ENCODE results near the gene TBC1D1.

The TBC1D1 gene

DNA sequence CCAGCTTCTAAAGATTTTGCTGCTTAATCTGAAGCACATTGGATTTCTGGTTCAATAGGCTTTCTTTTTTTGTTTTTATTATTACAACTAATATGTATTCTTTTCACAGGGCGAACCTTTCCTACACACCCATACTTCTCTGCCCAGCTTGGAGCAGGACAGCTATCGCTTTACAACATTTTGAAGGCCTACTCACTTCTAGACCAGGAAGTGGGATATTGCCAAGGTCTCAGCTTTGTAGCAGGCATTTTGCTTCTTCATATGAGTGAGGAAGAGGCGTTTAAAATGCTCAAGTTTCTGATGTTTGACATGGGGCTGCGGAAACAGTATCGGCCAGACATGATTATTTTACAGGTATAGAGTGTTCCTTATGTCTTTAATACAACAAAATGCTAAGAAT, 224.7 kb downstream of the TBC1D1 start:
- in situ Hi-C loops (cut with HindIII; ENCODE audit: low sequenced_read_pairs) = no loop called here

DNA sequence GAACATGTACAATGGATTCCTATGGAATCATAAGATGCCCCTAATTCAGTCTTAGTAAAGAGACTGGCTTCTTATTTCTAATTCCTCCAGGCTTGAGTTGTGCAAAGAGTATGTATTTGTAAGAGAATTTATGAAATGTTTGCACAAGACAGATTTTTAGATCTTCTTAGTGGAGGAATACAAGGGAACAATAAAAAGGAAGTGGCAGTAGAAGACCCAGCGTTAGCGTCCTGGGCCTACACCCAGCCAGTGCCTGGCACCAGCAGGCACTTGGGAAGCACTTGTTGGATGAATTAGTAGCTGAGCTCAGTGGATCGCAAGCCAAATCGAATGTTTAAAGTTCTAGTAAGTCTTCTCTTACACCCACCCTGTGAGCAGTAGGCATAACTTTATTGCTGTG, 226.7 kb downstream of the TBC1D1 start:
- in situ Hi-C loops (cut with HindIII; ENCODE audit: low sequenced_read_pairs) = no loop called here

DNA sequence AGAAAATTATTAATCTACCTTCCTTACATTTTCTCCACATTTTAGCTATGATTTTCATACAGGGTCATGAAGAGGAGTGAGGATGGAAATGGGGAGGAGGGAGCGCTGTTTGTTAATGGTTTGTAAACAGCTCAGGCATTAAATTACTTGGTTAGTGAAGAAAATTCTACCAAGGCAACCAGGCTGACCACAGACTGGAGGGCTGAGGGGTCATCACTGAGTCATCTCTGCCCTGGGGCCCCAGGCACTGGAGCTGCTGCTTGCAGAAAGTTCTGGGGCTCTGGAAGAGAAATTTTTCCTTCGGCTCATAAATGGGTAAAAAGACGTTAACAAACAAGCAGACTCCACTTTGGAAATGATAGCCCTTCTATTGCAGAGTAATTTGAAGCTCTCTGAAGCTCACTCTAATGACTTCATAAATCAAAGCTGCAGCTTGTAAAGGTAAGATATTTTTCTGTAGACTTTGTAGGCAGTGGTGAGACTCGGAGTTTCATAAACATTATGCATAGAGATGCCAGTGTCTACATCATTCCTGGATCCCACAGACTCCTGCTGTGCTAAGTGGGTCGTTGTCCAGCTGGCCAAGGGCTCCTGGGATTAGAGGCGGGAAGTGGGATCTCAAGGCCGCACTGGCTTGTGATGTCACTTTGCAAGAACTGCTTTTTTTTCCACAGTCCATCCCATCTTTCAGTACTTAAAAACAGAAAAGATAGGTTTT, 228.9 kb downstream of the TBC1D1 start:
- in situ Hi-C loops (cut with HindIII; ENCODE audit: low sequenced_read_pairs) = no loop called here

DNA sequence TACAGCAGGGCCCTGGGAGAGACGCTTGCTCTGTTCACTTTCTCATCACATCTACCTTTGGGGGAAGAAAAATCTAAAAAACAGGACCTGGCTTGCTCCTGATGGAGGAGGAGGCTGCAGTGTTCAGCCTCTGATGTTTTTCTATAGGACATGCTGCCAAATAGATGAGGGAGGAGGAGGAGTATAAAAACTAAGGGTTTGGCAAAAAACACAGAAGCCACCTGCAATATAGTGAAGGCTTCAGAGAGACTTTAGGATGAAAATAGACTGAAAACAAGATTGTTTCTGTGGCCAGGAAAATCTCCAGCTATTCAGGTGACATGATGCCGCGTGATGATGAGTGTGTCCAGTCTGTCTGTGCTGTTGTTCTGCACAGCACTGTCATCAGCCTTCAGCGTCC, 229.9 kb downstream of the TBC1D1 start:
- in situ Hi-C loops (cut with HindIII; ENCODE audit: low sequenced_read_pairs) = no loop called here

DNA sequence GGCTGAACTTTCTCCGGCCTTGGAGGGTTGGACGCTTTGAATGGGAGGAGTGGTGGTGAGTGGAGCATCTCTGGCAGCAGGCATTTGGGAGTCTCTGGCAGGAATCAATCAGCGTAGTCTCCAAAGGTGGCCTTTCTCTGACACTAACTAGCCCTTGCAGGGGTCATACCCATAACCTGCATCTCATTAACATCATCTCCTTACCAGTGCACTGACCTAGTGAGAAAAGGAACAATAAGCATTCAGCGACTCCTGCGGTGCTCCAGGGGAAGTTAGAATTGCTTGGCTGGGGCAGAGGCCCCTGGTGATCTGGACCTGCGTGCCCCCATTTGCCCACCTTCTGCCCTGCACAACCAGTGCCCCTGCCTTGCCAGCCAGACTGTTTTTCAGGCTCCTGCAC, 231.2 kb downstream of the TBC1D1 start:
- in situ Hi-C loops (cut with HindIII; ENCODE audit: low sequenced_read_pairs) = no loop called here

DNA sequence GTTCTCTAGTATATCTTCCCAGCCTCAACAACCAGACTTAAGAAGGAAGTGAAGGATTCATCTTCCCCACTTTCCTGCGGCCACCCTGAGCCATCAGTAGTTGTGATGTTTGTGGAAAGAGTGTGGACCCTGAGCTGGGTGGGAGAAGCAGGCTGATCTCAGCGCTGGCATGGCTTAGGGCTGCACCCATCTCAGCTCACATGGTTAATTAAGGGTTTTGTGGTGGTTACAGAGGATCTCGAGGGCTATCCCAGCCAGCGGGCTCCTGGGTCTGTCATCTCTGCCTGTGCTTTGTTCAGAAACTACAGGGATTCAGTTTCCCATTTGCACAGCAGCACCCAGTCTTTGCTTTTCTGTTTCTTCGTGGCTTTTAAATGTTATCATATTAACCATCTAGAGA, 232.7 kb downstream of the TBC1D1 start:
- in situ Hi-C loops (cut with HindIII; ENCODE audit: low sequenced_read_pairs) = no loop called here

DNA sequence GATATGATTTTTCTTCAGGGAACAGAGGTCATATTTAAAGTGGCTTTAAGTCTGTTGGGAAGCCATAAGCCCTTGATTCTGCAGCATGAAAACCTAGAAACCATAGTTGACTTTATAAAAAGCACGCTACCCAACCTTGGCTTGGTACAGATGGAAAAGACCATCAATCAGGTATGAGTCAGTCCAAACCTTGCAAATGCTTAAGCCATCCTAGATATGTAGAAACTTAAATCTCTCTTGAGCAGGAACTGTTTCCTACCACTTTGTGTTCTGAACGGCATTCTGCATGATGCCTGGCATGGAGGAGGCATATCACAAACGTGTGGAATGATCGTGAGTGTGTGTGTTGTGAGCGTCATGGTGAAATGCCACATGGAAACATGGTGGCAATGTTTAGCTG, 234.1 kb downstream of the TBC1D1 start:
- in situ Hi-C loops (cut with HindIII; ENCODE audit: low sequenced_read_pairs) = no loop called here

DNA sequence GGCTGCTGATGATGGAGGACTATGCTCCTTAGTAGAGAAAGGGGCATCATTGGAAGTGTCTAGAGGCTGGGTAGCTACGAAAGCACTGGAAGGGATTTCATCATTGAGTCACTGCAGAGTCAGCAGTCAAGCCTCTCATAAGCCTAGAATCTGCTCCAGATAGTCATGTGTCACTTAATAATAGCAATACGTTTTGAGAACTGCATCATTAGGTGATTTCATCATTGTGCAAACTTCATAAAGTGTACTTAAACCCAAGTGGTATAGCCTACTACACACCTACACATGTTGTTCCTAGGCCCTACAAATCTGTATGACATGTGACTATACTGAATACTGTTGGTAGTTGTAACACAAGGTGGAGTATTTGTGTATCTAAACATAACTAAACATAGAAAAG, 234.9 kb downstream of the TBC1D1 start:
- in situ Hi-C loops (cut with HindIII; ENCODE audit: low sequenced_read_pairs) = no loop called here

DNA sequence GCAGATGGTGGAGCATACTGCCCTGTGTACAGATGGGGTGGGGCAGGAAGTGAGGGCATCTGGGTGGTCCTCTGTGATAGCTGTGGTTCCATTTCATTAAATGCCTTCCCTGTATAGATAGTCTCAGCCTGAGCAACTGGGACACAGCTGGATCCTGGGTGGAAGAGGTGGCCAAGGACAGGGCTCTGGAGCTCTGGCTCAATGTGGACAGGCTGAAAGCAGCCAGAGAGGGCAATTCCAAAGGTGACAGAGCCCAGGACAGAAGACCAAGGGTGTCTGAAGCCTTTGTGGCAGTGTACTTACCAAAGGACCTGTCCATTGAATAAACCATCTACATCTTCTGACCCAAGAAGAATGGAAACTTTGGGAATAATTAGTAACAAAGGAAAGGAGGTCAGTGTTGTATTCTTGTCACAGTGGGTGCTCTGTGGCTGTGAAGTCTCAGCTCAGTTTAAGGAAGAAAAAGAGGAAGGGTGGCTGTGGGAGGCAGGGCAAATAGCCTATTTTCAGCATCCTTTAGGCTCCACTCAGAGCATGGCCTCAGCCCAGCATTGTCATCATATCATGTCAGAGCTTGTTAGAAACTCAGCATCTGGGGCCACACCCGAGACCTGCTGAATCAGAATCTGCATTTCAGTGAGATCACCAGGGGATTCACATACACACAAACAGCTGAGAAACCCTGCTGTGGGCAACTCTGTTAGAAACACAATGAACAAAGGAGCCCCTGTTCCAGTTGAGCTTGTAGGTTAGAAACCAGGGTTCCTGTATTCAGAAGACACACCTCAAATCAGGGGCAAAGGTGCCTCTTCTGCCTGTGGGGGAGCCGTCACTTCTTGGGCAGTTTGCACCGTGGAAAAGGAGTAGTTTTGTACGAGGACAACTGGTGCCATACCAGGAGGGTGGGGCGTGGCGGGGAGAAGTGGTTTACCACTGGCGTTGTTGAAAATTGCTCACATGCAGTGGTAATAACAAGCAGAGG, 237.9 kb downstream of the TBC1D1 start:
- in situ Hi-C loops (cut with HindIII; ENCODE audit: low sequenced_read_pairs) = no loop called here

DNA sequence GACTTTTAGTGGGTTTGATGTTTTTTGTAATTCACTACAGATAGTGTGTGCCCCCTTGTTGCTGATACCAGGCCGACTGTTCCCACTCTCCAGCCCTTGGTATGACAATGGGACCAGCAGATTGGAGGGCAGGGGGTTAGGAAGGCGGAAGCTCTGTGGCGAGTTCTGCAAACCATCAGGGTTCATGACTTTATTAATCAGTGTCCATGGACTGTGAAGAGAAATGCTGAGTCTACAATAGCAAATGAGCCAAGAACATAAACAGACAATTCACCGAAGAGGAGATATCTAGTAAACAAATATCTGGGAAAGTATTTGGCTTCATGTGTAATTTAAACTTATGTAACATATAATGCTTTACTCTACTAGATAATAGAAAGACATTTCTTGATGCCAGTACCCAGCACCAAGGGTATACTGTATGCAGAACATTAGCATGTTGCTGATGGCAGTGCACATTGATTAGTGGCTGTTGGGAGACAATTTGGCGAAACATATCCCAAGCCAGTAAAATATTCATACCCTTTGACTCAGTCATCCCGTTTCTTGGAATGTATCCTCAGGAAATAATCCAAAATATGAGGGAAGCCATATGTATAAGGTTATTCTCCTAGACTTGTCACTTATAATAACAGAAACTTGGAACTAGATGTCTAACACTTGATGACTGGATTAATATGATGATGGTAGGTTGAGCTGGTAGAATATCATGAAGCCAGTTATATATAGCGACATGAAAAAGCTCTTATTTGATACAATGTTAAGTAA, 238.8 kb downstream of the TBC1D1 start:
- in situ Hi-C loops (cut with HindIII; ENCODE audit: low sequenced_read_pairs) = no loop called here

DNA sequence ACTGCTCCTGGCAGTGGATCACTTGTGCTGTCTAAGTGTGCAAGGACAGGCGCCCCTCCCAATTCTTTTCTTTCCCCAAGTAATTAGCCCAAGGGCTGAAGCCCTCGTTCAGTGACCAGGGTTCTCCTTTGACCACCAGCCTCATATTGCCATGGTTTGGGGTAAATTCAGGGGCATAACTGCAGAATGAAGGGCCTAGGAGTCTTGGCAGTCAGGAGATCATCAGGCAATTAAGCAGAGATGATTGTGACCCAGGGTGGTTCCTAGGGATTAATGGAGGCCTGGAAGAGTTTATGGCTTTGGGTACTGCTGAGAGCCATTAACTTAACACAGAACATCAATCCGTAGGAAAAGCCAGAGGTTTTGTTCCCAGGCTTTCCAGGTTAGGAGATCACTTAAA, 240.0 kb downstream of the TBC1D1 start:
- in situ Hi-C loops (cut with HindIII; ENCODE audit: low sequenced_read_pairs) = no loop called here

DNA sequence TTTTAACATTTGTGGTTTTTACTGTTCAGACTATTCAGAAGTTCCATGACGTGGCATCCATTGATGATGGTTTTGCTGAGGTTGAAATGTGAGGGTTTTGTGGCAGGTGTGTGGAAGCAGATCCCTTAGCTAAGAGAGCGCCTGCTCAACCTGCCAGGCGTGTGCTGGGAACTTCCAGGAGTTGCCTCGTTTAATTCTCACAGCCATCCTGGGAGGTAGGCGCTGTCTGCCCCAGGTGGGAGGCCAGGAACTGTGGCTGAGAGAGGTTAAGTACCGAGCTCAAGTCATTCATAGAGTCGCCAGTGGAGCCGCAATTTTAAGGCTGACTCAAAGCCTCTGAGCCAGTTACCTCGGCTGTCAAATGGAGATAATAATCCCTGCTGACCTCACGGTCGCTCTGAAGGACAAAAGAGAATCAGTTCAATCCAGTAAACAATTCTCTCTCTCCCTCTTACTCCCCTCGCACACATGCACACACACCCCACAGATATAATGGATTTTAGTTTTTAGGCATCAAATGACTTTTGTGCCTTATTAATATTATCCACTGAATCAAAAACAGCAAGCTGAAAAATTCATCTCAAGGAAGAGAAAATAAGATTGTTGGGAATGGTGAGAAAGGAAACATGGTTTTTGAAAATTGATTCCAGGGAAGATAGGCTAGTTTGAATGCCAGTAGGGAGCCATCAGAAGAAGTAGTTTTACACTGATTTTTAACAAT, 240.6 kb downstream of the TBC1D1 start:
- in situ Hi-C loops (cut with HindIII; ENCODE audit: low sequenced_read_pairs) = no loop called here

DNA sequence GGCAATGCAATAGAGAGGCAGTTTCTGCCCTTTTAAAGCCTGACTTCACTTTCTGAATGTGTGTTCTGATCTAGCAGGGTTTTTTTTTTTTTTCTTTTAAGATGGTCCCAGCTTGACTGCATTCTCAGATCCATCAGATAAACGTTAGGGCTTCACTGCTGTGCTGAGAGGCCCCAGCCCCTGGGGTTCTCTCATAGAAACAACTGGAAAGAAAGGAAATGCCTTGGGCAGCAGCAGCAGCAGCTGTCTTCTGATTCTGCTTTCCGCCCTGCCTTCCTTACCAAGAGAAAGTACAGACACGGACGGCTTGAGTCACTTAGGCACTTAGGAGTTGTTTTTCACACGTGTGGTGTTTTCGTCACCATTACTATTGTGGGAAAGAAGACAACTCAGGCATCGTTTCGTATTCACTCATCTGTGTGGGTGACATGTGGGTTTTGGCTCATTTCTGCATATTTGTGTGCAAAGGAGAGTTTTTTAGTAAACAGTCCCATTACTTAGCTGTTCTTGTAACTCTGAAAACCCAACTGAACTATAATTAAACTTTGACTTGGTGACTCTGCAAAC, 241.3 kb downstream of the TBC1D1 start:
- in situ Hi-C loops (cut with HindIII; ENCODE audit: low sequenced_read_pairs) = no loop called here

DNA sequence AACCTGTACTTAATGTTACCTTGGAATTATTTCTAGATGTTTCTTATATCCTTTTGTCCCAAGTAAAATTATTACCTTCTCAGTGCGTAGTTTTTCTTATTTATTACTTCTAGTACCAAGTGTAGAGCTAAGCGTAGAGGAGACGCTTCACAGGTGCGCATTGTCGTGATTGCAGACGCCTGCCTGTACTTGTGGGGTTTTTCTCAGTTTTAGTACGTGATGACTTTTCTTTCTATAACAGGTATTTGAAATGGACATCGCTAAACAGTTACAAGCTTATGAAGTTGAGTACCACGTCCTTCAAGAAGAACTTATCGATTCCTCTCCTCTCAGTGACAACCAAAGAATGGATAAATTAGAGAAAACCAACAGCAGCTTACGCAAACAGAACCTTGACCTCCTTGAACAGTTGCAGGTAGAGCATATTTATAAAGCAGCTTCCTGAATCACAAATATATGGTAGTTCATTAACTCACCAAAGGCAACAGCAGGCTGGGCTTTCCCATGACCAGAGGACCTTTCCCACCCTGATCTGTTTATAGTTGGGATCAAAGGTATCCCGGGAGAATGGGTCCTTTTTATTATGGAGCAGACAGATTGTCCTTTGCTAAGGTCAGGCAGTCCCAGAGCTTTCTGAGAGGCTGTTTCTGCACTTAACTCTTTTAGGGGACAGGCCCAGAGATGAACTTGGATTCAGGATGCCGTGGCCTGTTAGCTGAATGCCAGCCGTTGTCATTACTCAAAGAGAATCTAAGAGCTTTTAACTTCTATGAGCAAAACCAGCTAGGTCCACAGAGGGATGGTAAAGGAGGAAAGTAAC, 242.2 kb downstream of the TBC1D1 start:
- in situ Hi-C loops (cut with HindIII; ENCODE audit: low sequenced_read_pairs) = no loop called here

DNA sequence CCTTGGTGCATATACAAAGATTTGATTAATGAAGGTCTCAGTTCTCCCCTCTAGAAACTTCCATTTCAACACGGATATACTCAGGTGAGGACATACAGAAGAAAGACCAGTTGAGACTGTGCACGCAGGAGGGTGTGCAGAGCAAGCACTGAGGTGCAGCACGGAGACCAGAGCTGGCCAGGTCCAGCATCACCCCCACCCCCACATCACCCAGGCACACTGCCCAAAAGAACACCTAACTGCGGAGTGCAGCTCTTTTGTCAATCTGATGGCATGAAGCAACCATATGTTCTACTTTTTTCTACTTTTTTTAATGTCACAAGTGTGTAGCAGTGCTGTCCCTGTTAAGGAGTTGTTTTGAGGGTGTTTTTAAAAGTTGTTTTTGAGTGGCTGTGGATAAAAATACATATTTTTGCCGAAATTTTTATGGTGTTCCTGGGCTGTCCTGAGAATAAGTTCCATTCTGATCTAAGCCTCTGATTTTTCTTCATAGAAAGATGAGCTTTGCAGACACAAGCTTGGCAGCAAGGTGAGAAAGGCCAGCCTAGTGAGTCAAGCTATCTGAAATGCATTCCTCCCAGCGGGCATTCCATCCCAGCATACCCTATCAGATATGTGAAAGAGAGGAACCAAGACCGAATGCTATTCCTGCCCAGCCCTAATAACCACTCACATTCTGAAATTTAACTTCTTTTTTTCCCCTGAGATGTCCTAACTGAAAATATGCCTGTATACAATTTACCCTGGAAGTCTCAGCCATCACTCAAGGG, 243.0 kb downstream of the TBC1D1 start:
- in situ Hi-C loops (cut with HindIII; ENCODE audit: low sequenced_read_pairs) = no loop called here

DNA sequence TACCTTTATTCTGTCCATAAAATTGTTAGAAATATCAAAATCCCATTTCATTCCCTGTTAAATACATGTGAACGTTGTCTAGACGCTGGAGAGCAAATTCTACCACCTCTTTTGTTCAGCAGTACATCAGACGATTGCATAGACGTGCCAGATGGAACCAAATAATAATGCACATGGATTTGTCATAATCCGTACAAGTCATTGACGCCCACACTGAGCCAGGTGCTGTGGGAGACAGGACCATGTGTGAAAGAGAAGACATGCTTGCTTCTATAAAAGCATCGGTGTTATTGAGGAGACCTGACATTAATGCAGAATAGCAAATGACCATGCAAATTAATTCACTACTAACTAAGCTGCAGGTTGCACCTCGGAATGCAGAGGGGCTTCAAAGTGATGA, 244.3 kb downstream of the TBC1D1 start:
- in situ Hi-C loops (cut with HindIII; ENCODE audit: low sequenced_read_pairs) = no loop called here

DNA sequence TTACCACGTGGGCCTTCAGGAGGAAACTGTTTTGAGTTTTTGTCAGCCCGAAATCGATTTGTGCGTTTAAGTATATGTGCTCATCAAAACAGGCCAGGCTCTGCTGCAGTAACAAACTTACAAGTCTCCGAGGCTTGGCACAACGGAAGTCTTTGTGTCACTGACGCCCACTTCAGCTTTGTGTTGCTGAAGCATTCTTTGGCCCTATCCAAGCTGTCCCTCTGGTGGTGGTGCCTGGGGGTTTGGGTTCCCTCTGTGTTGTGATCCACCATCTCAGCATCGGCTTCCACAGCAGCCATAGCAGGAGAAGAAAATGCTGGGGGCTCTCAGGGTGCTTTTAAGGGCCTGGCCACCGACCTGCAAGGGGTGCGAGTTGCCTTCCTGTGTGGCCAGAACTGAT, 245.7 kb downstream of the TBC1D1 start:
- in situ Hi-C loops (cut with HindIII; ENCODE audit: low sequenced_read_pairs) = no loop called here

DNA sequence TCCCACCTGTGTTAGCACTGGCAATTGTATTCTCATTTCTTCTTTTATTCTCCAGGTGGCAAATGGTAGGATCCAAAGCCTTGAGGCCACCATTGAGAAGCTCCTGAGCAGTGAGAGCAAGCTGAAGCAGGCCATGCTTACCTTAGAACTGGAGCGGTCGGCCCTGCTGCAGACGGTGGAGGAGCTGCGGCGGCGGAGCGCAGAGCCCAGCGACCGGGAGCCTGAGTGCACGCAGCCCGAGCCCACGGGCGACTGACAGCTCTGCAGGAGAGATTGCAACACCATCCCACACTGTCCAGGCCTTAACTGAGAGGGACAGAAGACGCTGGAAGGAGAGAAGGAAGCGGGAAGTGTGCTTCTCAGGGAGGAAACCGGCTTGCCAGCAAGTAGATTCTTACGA, 246.2 kb downstream of the TBC1D1 start:
- in situ Hi-C loops (cut with HindIII; ENCODE audit: low sequenced_read_pairs) = no loop called here

DNA sequence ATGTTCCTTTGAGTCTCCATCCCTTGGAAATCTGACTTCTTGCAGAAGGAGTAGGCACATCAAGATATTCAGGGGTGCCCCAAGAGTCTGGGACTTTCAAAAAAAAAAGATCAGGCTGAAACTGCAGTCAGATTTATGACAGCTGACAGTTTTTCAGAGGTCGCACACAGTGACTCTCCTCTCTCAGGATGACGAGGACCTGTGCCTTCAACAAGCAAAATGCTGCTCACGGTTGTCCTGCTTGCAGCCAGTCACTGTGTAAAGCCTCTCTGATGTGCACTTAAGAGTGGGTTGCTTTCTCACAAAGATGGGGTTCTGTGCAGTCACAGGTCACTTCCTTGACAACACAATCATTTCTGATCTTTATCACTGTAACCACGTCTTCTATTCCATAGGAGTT, 247.5 kb downstream of the TBC1D1 start:
- in situ Hi-C loops (cut with HindIII; ENCODE audit: low sequenced_read_pairs) = no loop called here
